Activated T-cell treated with anti-CD3 and anti-CD28 coated beads, Interleukin-2, amount 50 U/mL, for 72 hours (primary cell): ENCODE measurements around the gene WBP1L. TPM values are rescaled to one million over a fixed set of nuclear protein-coding genes. Genes with fewer than 3 reads are reported as not detected.

Source experiments
- ATAC-seq, 2 donors: fragments of 150-1000 bp; cut with Tn5 transposase; replicated peaks in 1 of 2; 2 replicates each; pipeline ENCODE4 v1.10.0; 2021; ENCODE audit warnings: moderate library complexity in 2 of 2, mild to moderate bottlenecking in 1 of 2
- DNase-seq, 2 donors: peaks; one replicate each; pipeline ENCODE4 v3.0.0; 2021 to 2022; ENCODE audit warnings: mixed read lengths in 1 of 2
- H3K27ac Mint-ChIP-seq: one replicate; pipeline ENCODE4 v1.8.0; 2022; ENCODE audit warnings: mild to moderate bottlenecking, moderate library complexity, mixed read lengths
- H3K27me3 Mint-ChIP-seq: one replicate; pipeline ENCODE4 v1.8.0; 2022; ENCODE audit warnings: low read depth, mixed read lengths
- H3K36me3 Mint-ChIP-seq, 2 donors: one replicate each; pipeline ENCODE4 v1.8.0; 2022; ENCODE audit warnings: mixed read lengths in 2 of 2, mild to moderate bottlenecking in 1 of 2; ENCODE audit not compliant: insufficient read depth in 2 of 2
- H3K4me1 Mint-ChIP-seq: one replicate; pipeline ENCODE4 v1.8.0; 2022; ENCODE audit warnings: low read depth, mixed read lengths
- H3K4me3 Mint-ChIP-seq, 2 donors: one replicate each; pipeline ENCODE4 v1.8.0; 2022; ENCODE audit warnings: mild to moderate bottlenecking in 2 of 2, mixed read lengths in 2 of 2, moderate library complexity in 2 of 2
- H3K9me3 Mint-ChIP-seq, 2 donors: one replicate each; pipeline ENCODE4 v1.8.0; 2022; ENCODE audit warnings: mixed read lengths in 2 of 2
- total RNA-seq, 2 donors: library from RNA; stranded (reverse); gene quantifications; one replicate each; pipeline ENCODE4 v1.2.3, GENCODE V29; 2022

Gene WBP1L
- total RNA-seq, 2 donors from 2014 or later: 19.6 to 20.1 TPM

GRCh38 chr10:102779680-102780526 lies 36.2 kb downstream of the WBP1L start:
- H3K36me3 Mint-ChIP-seq: peaks cover 0 to 7% of the 10 kb centered on the region in 2 donors
- H3K27me3 Mint-ChIP-seq: no peaks in the 10 kb centered on the region
- peak overlapping the region; percentile 9 for H3K27ac Mint-ChIP-seq
- peaks cover 61% of the 10 kb centered on the region for H3K4me1 Mint-ChIP-seq
- DNase-seq (no peak), ATAC-seq (no peak)
- H3K4me3 Mint-ChIP-seq: no peak overlapping the region
- no peaks in the 10 kb centered on the region for H3K9me3 Mint-ChIP-seq

GRCh38 chr10:102780527-102780808 lies 36.7 kb downstream of the WBP1L start:
- H3K4me1 Mint-ChIP-seq: peaks cover 57% of the 10 kb centered on the region
- DNase-seq: no peak
- H3K36me3 Mint-ChIP-seq: peaks cover 0 to 7% of the 10 kb centered on the region in 2 donors
- no peak overlapping the region for H3K27ac Mint-ChIP-seq
- ATAC-seq: no peak
- H3K27me3 Mint-ChIP-seq: no peaks in the 10 kb centered on the region
- H3K4me3 Mint-ChIP-seq: no peak overlapping the region
- H3K9me3 Mint-ChIP-seq: no peaks in the 10 kb centered on the region

DNA sequence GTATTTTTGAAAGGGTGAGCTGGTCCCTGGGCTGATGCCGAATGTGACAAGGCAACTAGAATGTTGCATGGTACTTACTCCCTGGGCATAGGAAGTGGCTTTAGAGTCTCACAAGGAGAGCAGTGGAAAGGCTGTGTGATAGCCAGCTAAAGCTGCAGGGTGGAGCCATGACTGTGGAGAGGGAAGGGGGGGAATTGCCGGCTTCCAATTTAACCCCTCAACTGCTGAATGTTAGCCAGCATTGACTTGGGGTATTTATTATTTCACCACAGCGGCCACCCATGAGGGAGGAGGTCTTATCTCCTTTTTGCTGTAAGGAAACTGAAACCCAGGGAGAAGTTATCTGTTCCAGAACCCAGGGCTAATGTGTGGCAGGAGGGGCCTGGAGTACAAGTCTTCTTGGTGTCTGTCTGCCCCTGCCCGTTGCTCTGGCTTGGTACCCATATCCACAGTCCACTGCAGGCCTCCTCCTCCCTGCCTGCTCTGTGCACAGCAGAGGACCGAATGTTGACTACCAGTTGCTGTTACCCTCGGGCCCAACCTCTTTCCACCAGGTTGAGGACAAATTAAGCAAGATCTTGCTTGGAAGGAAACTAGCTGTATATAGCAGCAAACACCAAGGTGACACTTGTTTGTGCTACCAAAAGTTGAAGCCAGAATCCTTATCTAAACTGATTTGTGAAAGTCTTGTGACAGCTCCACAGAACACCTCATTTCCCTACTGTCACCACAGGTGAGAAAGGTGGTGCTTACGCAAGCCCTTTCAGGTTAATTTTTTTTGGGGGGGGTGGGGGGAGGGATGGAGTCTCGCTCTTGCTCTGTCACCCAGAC lies 37.6 kb downstream of the WBP1L start:
- H3K27me3 Mint-ChIP-seq: no peaks in the 10 kb centered on the region
- H3K36me3 Mint-ChIP-seq: peaks cover 0 to 7% of the 10 kb centered on the region in 2 donors
- no peaks in the 10 kb centered on the region for H3K9me3 Mint-ChIP-seq
- ATAC-seq (no peak), DNase-seq (no peak)
- no peak overlapping the region for H3K4me3 Mint-ChIP-seq
- H3K4me1 Mint-ChIP-seq: peaks cover 52% of the 10 kb centered on the region
- H3K27ac Mint-ChIP-seq: no peak overlapping the region

DNA sequence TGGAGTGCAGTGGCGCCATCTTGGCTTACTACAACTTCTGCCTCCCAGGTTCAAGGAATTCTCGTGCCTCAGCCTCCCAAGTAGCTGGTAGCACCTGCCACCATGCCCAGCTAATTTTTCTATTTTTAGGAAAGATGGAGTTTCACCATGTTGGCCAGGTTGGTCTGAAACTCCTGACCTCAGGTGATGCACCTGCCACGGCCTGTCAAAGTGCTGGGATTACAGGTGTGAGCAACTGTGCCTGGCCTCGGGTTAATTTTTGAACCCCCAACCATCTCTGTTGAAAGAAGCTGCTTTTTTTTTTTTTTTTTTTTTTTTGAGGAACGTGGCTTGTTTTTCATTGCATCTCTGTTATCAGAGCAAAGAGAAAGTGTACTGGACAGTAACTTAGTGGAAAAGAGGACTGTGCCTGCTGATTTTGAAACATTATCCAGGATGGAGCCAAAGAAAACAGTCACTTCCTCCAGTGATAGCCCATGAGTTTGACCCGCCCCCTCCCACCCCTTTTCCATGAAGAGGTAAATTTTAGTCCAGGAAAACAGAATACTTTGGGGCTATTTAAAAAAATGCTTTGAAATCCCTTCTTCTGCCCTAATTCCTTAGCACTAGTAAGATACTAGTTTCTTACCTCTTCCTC lies 38.3 kb downstream of the WBP1L start:
- Mint-ChIP-seq H3K36me3 (peaks cover 0 to 7% of the 10 kb centered on the region in 2 donors), H3K9me3 (no peaks in the 10 kb centered on the region), H3K4me3 (no peak overlapping the region), H3K4me1 (peaks cover 45% of the 10 kb centered on the region), H3K27ac (no peak overlapping the region), H3K27me3 (no peaks in the 10 kb centered on the region)
- ATAC-seq: no peak
- no peak for DNase-seq

GRCh38 chr10:102782673-102783551 lies 39.2 kb downstream of the WBP1L start:
- no peak for DNase-seq
- H3K9me3 Mint-ChIP-seq: no peaks in the 10 kb centered on the region
- H3K36me3 Mint-ChIP-seq: peaks cover 0 to 7% of the 10 kb centered on the region in 2 donors
- H3K4me1 Mint-ChIP-seq: peaks cover 39% of the 10 kb centered on the region
- H3K4me3 Mint-ChIP-seq: no peak overlapping the region
- H3K27ac Mint-ChIP-seq: peak overlapping the region; percentile 53
- ATAC-seq: no peak
- H3K27me3 Mint-ChIP-seq: no peaks in the 10 kb centered on the region

GRCh38 chr10:102783568-102783967 lies 39.8 kb downstream of the WBP1L start:
- no peak for DNase-seq
- no peak for ATAC-seq
- H3K4me1 Mint-ChIP-seq: peaks cover 35% of the 10 kb centered on the region
- no peaks in the 10 kb centered on the region for H3K27me3 Mint-ChIP-seq
- peaks cover 0 to 7% of the 10 kb centered on the region in 2 donors for H3K36me3 Mint-ChIP-seq
- H3K4me3 Mint-ChIP-seq: no peak overlapping the region
- H3K27ac Mint-ChIP-seq: no peak overlapping the region
- no peaks in the 10 kb centered on the region for H3K9me3 Mint-ChIP-seq

GRCh38 chr10:102785818-102786217 lies 42.1 kb downstream of the WBP1L start:
- Mint-ChIP-seq H3K36me3 (peaks cover 0 to 3% of the 10 kb centered on the region in 2 donors), H3K27me3 (no peaks in the 10 kb centered on the region), H3K4me1 (peaks cover 29% of the 10 kb centered on the region), H3K4me3 (no peak overlapping the region), H3K27ac (peak overlapping the region; percentile 92), H3K9me3 (no peaks in the 10 kb centered on the region)
- no peak for DNase-seq
- ATAC-seq: no peak

GRCh38 chr10:102791754-102792395 lies 48.1 kb downstream of the WBP1L start:
- Mint-ChIP-seq H3K4me1 (peaks cover 20% of the 10 kb centered on the region), H3K36me3 (peaks cover 0 to 3% of the 10 kb centered on the region in 2 donors), H3K27me3 (no peaks in the 10 kb centered on the region), H3K9me3 (no peaks in the 10 kb centered on the region), H3K4me3 (no peak overlapping the region), H3K27ac (no peak overlapping the region)
- no peak for ATAC-seq
- no peak for DNase-seq

DNA sequence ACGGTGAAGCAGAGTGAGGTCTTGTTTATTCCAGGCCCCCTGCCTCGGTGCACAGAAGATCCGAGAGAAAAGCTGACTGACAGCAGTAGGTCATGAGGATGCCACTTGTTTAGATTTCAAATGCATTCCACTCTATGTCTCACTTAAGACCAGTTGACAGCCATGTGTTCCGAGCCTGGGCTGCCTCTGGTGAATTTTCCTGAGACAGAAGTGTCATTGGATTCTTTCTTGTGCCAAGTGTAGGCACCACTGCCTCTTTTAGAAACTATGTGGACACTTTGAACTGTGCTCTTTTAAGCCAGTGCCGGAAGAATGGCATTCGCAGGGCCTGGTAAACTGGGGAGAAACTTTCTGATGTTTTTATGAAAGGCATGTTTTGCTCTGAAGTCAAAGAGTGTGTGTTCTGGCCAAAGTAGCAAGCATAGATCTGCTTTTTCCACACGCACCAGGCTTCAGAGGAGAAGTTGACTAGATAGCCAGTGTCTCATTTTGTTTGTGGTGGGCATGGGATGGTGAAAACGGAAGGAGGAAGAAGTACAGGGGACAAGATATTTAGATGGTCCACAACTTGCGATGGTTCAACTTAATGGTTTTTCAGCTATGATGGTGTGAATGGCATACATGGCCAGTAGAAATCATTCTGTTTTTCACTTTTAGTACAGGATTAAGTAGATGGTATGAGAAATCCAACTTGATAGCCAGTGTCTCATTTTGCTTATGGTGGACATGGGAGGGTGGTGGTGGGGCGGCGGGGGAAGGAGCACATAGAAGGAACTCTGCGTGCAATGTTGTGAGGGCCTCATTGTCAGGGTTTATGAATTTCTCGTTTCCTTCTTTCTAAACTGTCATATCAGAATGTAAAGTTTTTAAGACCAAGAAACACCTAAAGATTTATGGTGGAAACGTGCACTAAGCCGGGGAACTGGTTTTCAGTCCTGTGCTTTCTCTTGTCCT lies 52.0 kb downstream of the WBP1L start:
- ATAC-seq (no peak), DNase-seq (no peak)
- Mint-ChIP-seq H3K27me3 (no peaks in the 10 kb centered on the region), H3K27ac (peak overlapping the region; percentile 38), H3K9me3 (no peaks in the 10 kb centered on the region), H3K4me1 (peaks cover 19% of the 10 kb centered on the region), H3K36me3 (no peaks in the 10 kb centered on the region), H3K4me3 (peak overlapping the region; percentile 27 to 50)

- peak; percentile 97 to 98 for ATAC-seq
- DNase-seq: peak; percentile 62
- no peaks in the 10 kb centered on the region for H3K9me3 Mint-ChIP-seq
Observed at GRCh38 chr10:102796407-102797176, 52.8 kb downstream of the WBP1L start.

More at GRCh38 chr10:102796407-102797176, 52.8 kb downstream of the WBP1L start:
- peak overlapping the region; percentile 27 to 50 for H3K4me3 Mint-ChIP-seq
- no peaks in the 10 kb centered on the region for H3K27me3 Mint-ChIP-seq
- H3K36me3 Mint-ChIP-seq: no peaks in the 10 kb centered on the region
- H3K4me1 Mint-ChIP-seq: peaks cover 19% of the 10 kb centered on the region
- H3K27ac Mint-ChIP-seq: peak overlapping the region; percentile 60
